HEK293 (cell line): ENCODE results near the gene CLMN.

ENCODE experiments used
- CTCF ChIA-PET: fragments of 350-600 bp; formaldehyde crosslinking; extraction: SDS; loops from one replicate; lab custom pipeline; 2021; ENCODE audit warnings: antibody characterized with exemption; lab: Yijun Ruan, JAX
- POLR2A ChIA-PET: fragments of 300-600 bp; formaldehyde crosslinking; extraction: SDS; loops from one replicate; lab custom pipeline; 2020; ENCODE audit warnings: antibody characterized with exemption, inconsistent platforms; lab: Yijun Ruan, JAX
- H3K27ac ChIP-seq: fragments of 200-500 bp; sonication (Bioruptor generic); 2 replicates; pipeline ENCODE4 v1.5.1; 2014; ENCODE audit warnings: low read depth, low read length, control low read depth, inconsistent platforms; ENCODE audit errors: extremely low read depth
- H3K36me3 ChIP-seq, 2 experiments: fragments of 200-500 bp in 1 of 2; sonication (Bioruptor generic) in 1 of 2; 1 replicate in 1 of 2; 2 replicates in 1 of 2; pipeline ENCODE4 v1.5.1; 2014 to 2017; ENCODE audit warnings: inconsistent platforms in 2 of 2, low read length in 2 of 2; ENCODE audit not compliant: control insufficient read depth in 2 of 2, insufficient read depth in 1 of 2
- H3K4me1 ChIP-seq: fragments of 200-500 bp; sonication (Bioruptor generic); 2 replicates; pipeline ENCODE4 v1.5.1; 2014; ENCODE audit warnings: mild to moderate bottlenecking, low read length, inconsistent platforms; ENCODE audit not compliant: control insufficient read depth, insufficient read depth
- H3K4me3 ChIP-seq: 2 replicates; pipeline ENCODE4 v1.5.1; 2011; ENCODE audit warnings: low read depth, mild to moderate bottlenecking, control low read depth, low read length, moderate library complexity
- H3K9me3 ChIP-seq: fragments of 200-500 bp; sonication (Bioruptor generic); 2 replicates; pipeline ENCODE4 v1.5.1; 2014; ENCODE audit warnings: low read depth, low read length, inconsistent platforms; ENCODE audit not compliant: control insufficient read depth, insufficient read depth
- BCL11B ChIP-seq: fragments of 450-650 bp; formaldehyde crosslinking; IDR thresholded peaks from 2 replicates; pipeline ENCODE4 v1.5.1; 2016; ENCODE audit warnings: low read depth, missing biosample characterization, missing genetic modification characterization
- FEZF1 ChIP-seq: fragments of 450-650 bp; formaldehyde crosslinking; IDR thresholded peaks from 2 replicates; pipeline ENCODE4 v1.5.1; 2016; ENCODE audit warnings: missing biosample characterization, missing genetic modification characterization
- KLF10 ChIP-seq: fragments of 450-650 bp; IDR thresholded peaks from 2 replicates; pipeline ENCODE4 v1.5.1; 2018; ENCODE audit warnings: missing biosample characterization, mild to moderate bottlenecking, missing genetic modification characterization
- ZNF140 ChIP-seq: fragments of 450-650 bp; formaldehyde crosslinking; IDR thresholded peaks from 2 replicates; pipeline ENCODE4 v1.5.1; 2016; ENCODE audit warnings: missing biosample characterization, missing genetic modification characterization
- ZNF292 ChIP-seq: fragments of 450-650 bp; formaldehyde crosslinking; IDR thresholded peaks from 2 replicates; pipeline ENCODE4 v1.5.1; 2016; ENCODE audit warnings: low read depth, missing biosample characterization, missing genetic modification characterization, borderline replicate concordance
- ZNF350 ChIP-seq: fragments of 450-650 bp; formaldehyde crosslinking; IDR thresholded peaks from 2 replicates; pipeline ENCODE4 v1.5.0; 2017; ENCODE audit warnings: missing biosample characterization, mild to moderate bottlenecking, missing genetic modification characterization
- ZNF571 ChIP-seq: fragments of 450-650 bp; formaldehyde crosslinking; IDR thresholded peaks from 2 replicates; pipeline ENCODE4 v1.5.0; 2017; ENCODE audit warnings: missing biosample characterization, missing genetic modification characterization
- ZNF623 ChIP-seq: fragments of 450-650 bp; formaldehyde crosslinking; IDR thresholded peaks from 2 replicates; pipeline ENCODE4 v1.5.1; 2016; ENCODE audit warnings: missing biosample characterization, missing genetic modification characterization
- ZNF658 ChIP-seq: fragments of 450-650 bp; formaldehyde crosslinking; IDR thresholded peaks from 2 replicates; pipeline ENCODE4; 2016; ENCODE audit warnings: missing biosample characterization, missing genetic modification characterization
- ZNF747 ChIP-seq: fragments of 450-650 bp; formaldehyde crosslinking; IDR thresholded peaks from 2 replicates; pipeline ENCODE4 v1.5.1; 2016; ENCODE audit warnings: missing biosample characterization, missing genetic modification characterization
- ZNF768 ChIP-seq: fragments of 450-650 bp; formaldehyde crosslinking; IDR thresholded peaks from 2 replicates; pipeline ENCODE4 v1.5.1; 2018; ENCODE audit warnings: missing biosample characterization, mild to moderate bottlenecking, missing genetic modification characterization
- ZNF776 ChIP-seq: fragments of 450-650 bp; formaldehyde crosslinking; IDR thresholded peaks from 2 replicates; pipeline ENCODE4 v1.5.0; 2017; ENCODE audit warnings: missing biosample characterization, missing genetic modification characterization, borderline replicate concordance
- ZSCAN30 ChIP-seq: fragments of 450-650 bp; IDR thresholded peaks from 2 replicates; pipeline ENCODE4 v1.5.1; 2018; ENCODE audit warnings: missing biosample characterization, mild to moderate bottlenecking, missing genetic modification characterization, moderate library complexity
- TF ChIP-seq, protein P1 (sequence below): fragments of 450-650 bp; formaldehyde crosslinking; IDR thresholded peaks from 2 replicates; pipeline ENCODE4 v1.5.1; 2017; ENCODE audit warnings: missing biosample characterization, mild to moderate bottlenecking, missing genetic modification characterization, moderate library complexity
- TF ChIP-seq, protein P2 (sequence below): fragments of 450-650 bp; formaldehyde crosslinking; IDR thresholded peaks from 2 replicates; pipeline ENCODE4 v1.5.1; 2016; ENCODE audit warnings: missing biosample characterization, missing genetic modification characterization
- TF ChIP-seq, protein P3 (sequence below): fragments of 450-650 bp; formaldehyde crosslinking; IDR thresholded peaks from 2 replicates; pipeline ENCODE4 v1.5.1; 2016; ENCODE audit warnings: missing biosample characterization, missing genetic modification characterization
- TF ChIP-seq, protein P4 (sequence below): fragments of 450-650 bp; formaldehyde crosslinking; IDR thresholded peaks from 2 replicates; pipeline ENCODE4 v1.5.1; 2016; ENCODE audit warnings: missing biosample characterization, missing genetic modification characterization
- TF ChIP-seq, protein P5 (sequence below): fragments of 450-650 bp; formaldehyde crosslinking; IDR thresholded peaks from 2 replicates; pipeline ENCODE4 v1.5.1; 2016; ENCODE audit warnings: missing biosample characterization, missing genetic modification characterization, low read depth

The CLMN gene

DNA sequence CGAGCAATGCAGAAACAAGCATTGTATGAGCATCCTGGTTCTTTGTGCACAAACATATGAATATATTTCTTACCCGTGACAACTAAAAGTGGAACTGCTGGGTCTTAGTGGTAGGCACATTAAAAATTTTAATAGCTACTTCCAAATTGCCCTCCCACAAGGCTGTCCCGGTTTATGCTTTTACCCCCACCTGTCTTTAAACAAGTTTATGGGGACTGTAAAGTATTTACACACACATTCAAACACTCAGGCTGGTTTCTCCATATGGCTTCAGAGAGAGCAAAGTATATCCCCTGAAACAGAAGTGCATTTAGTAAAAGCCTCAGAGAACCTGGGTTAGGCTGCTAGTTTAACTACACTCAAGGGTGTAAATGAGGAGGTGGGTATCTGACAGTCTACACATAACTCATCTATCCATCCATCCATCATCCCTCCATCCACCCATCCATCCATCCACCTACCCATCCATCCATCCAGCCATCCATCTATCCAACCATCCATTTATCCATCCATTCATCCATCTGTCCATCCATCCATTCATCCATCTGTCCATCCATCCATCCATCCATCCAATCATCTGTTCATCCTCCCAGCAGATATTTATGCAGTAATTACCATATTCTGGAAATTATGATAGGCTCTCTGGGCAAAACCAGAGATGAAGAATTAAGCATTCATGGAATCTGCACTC, 86.7 kb downstream of the CLMN start (continued):
- TF ChIP-seq ZNF350 (tag by site-specific recombination) (no peak), ZNF768 (tag by site-specific recombination) (no peak), ZNF571 (tag by site-specific recombination) (no peak), ZSCAN30 (0 out of 2 replicates have a peak, but pooled peaks have one; percentile 57)
- TF ChIP-seq, protein P1, sequence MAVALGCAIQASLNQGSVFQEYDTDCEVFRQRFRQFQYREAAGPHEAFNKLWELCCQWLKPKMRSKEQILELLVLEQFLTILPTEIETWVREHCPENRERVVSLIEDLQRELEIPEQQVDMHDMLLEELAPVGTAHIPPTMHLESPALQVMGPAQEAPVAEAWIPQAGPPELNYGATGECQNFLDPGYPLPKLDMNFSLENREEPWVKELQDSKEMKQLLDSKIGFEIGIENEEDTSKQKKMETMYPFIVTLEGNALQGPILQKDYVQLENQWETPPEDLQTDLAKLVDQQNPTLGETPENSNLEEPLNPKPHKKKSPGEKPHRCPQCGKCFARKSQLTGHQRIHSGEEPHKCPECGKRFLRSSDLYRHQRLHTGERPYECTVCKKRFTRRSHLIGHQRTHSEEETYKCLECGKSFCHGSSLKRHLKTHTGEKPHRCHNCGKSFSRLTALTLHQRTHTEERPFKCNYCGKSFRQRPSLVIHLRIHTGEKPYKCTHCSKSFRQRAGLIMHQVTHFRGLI (tag by site-specific recombination): no peak
- TF ChIP-seq, all 188 proteins: peak for 11

DNA sequence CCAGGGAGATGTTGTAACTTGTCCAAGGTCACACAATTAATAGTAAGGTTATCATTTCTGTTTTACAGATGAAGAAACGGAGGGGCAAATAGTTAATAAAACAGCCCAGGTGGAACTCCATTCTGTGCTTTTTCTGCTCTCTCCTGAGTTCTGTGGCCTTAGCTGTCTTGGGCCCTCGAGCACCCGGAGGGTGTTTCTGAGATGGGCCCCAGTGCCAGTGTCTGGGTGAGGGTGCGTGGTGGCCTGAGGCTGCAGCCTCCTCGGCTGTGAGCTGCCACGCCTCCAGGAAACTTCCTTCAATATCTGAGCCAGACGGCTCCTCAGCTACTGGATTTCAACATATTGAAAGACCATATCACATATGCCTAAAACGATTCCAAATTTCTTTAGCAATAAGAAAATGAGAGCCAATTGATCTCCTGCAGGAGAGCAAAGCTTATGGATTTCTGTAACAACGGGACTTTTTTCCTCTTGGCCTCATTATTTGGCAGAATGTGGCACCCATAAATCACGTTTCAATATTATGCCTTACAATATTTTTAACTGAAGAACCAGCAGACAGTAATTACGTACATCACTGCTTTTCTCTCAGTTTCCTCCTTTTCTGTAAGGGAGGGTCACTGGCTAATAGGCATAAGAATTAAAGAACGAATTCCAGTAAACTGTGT, 87.6 kb downstream of the CLMN start:
- no peaks in the 10 kb centered on the region for H3K36me3 ChIP-seq
- ChIA-PET CTCF (no interaction called here), POLR2A (no interaction called here)
- TF ChIP-seq, protein P2, sequence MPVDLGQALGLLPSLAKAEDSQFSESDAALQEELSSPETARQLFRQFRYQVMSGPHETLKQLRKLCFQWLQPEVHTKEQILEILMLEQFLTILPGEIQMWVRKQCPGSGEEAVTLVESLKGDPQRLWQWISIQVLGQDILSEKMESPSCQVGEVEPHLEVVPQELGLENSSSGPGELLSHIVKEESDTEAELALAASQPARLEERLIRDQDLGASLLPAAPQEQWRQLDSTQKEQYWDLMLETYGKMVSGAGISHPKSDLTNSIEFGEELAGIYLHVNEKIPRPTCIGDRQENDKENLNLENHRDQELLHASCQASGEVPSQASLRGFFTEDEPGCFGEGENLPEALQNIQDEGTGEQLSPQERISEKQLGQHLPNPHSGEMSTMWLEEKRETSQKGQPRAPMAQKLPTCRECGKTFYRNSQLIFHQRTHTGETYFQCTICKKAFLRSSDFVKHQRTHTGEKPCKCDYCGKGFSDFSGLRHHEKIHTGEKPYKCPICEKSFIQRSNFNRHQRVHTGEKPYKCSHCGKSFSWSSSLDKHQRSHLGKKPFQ (tag by site-specific recombination): no peak
- no peak overlapping the region for H3K27ac ChIP-seq
- H3K4me1 ChIP-seq: peaks cover 10% of the 10 kb centered on the region
- no peak overlapping the region for H3K4me3 ChIP-seq
- H3K9me3 ChIP-seq: no peaks in the 10 kb centered on the region

DNA sequence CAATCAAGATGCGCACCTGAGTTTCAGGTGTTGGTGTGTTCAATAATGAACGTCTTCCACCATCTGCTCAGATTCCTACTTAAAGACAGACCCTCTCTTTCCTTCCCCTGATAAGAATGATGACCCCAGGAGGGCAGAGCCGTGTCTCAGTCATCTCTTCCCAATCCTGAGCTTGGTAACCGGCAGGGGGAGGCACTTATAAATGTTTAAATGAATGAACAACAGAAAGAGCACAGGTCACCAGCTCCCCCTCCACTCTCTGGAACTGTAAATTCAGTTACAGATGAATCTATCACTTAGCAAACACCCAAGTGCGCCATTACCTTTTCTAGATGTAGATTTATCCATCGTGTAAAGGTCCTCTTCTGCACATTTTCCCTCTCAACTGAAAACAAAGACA, 90.0 kb downstream of the CLMN start:
- H3K4me3 ChIP-seq: no peak overlapping the region
- ChIA-PET CTCF (interaction anchor here (0.7 kb wide), 1 partner anchor 90 kb away, joined by 3 read pairs; no protein-coding TSS in a partner anchor), POLR2A (no interaction called here)
- no peaks in the 10 kb centered on the region for H3K9me3 ChIP-seq
- H3K36me3 ChIP-seq: no peaks in the 10 kb centered on the region
- H3K27ac ChIP-seq: no peak overlapping the region
- H3K4me1 ChIP-seq: peaks cover 16% of the 10 kb centered on the region
- TF ChIP-seq KLF10 (tag by site-specific recombination) (no peak), ZNF747 (tag by site-specific recombination) (no peak), FEZF1 (tag by site-specific recombination) (no peak), ZNF292 (tag by site-specific recombination) (no peak), ZNF623 (tag by site-specific recombination) (no peak), ZNF658 (tag by site-specific recombination) (no peak), ZNF776 (no peak), ZNF140 (tag by site-specific recombination) (no peak), BCL11B (no peak)
- TF ChIP-seq, protein P3, sequence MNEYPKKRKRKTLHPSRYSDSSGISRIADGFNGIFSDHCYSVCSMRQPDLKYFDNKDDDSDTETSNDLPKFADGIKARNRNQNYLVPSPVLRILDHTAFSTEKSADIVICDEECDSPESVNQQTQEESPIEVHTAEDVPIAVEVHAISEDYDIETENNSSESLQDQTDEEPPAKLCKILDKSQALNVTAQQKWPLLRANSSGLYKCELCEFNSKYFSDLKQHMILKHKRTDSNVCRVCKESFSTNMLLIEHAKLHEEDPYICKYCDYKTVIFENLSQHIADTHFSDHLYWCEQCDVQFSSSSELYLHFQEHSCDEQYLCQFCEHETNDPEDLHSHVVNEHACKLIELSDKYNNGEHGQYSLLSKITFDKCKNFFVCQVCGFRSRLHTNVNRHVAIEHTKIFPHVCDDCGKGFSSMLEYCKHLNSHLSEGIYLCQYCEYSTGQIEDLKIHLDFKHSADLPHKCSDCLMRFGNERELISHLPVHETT (tag by site-specific recombination): no peak
- TF ChIP-seq, protein P4, sequence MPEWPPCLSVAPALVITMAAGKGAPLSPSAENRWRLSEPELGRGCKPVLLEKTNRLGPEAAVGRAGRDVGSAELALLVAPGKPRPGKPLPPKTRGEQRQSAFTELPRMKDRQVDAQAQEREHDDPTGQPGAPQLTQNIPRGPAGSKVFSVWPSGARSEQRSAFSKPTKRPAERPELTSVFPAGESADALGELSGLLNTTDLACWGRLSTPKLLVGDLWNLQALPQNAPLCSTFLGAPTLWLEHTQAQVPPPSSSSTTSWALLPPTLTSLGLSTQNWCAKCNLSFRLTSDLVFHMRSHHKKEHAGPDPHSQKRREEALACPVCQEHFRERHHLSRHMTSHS: no peak
- TF ChIP-seq, protein P5, sequence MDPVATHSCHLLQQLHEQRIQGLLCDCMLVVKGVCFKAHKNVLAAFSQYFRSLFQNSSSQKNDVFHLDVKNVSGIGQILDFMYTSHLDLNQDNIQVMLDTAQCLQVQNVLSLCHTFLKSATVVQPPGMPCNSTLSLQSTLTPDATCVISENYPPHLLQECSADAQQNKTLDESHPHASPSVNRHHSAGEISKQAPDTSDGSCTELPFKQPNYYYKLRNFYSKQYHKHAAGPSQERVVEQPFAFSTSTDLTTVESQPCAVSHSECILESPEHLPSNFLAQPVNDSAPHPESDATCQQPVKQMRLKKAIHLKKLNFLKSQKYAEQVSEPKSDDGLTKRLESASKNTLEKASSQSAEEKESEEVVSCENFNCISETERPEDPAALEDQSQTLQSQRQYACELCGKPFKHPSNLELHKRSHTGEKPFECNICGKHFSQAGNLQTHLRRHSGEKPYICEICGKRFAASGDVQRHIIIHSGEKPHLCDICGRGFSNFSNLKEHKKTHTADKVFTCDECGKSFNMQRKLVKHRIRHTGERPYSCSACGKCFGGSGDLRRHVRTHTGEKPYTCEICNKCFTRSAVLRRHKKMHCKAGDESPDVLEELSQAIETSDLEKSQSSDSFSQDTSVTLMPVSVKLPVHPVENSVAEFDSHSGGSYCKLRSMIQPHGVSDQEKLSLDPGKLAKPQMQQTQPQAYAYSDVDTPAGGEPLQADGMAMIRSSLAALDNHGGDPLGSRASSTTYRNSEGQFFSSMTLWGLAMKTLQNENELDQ: no peak
